Hindlimb muscle (tissue), 1 donor: ENCODE data around the gene OXSR1. TPM values are rescaled to one million over a fixed set of nuclear protein-coding genes. Genes with fewer than 3 reads are reported as not detected.

Experiments used
- DNase-seq: peaks from one replicate; pipeline ENCODE4 v3.0.0-alpha.2; 2013
- polyA plus RNA-seq: library from polyadenylated mRNA; unstranded; fragments of 120-200 nt; gene quantifications from one replicate; pipeline ENCODE4 v1.2.1, GENCODE V29; 2013; ENCODE audit not compliant: insufficient read length

Gene OXSR1
- 33.6 TPM for polyA plus RNA-seq

GRCh38 chr3:38164952-38165721 lies at the start of gene OXSR1:
TSS of gene OXSR1 (plus strand) at chr3:38165537. CDS start at chr3:38165877, 340 bp downstream.
- DNase-seq: peak; percentile 99

GRCh38 chr3:38115645-38116427 lies 49.5 kb upstream of the OXSR1 start:
- DNase-seq: no peak

DNA sequence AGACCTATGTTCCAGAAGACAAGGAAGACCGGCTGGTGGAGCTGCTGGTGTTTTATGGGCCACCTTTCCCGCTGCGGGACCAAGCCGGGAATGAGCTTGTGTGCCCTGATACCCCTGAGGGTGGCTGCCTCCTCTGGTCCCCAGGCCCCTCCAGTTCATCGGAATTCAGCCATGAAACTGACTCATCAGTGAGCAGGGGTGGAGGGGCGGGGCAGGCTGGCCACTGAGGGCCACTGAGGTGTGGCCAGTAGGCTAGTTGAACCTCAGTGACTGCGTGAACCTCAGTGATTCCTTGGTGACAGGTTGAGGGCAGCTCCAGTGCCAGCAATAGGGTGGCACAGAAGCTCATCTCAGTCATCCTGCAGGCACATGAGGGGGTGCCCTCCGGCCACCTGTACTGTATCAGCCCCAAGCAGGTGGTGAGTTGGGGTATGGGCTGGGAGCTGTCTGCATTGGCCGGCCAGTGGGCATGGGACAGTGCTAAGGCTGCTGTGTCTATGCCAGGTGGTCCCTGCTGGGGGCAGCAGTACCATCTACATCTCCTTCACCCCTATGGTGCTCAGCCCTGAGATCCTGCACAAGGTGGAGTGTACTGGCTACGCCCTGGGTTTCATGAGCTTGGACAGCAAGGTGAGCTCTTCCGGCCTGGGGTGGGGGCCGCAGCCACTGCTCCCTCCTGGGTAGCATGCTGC lies 48.7 kb upstream of the OXSR1 start:
- DNase-seq: no peak

GRCh38 chr3:38117163-38117716 lies 48.1 kb upstream of the OXSR1 start:
- DNase-seq: no peak

DNA sequence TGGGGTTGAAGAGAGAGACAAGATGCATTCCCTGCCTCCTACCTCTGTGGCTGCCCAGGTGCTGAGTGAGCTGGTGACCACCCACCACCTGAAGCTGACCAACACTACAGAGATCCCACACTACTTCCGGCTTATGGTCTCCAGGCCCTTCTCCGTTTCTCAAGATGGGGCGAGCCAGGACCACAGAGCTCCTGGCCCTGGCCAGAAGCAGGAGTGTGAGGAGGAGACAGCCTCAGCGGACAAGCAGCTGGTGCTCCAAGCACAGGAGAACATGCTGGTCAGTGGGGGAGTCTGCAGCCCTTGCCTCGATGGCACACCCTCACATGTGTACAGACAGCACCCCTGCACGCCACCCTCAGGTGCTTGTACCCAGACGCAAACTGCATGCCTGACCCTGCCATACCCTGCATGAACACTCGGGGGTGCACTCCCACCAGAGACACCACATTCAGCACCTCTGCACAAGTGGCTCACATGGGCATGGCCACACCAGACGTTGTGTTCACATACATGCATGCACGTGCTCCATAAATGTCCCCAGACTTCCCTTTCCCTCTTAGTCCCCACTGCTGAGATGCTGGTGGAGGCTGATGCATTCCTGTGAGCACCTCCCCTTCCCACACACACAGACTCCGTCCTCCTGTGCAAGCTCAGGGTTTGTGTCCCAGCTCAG lies 47.5 kb upstream of the OXSR1 start:
- peak; percentile 22 for DNase-seq

DNA sequence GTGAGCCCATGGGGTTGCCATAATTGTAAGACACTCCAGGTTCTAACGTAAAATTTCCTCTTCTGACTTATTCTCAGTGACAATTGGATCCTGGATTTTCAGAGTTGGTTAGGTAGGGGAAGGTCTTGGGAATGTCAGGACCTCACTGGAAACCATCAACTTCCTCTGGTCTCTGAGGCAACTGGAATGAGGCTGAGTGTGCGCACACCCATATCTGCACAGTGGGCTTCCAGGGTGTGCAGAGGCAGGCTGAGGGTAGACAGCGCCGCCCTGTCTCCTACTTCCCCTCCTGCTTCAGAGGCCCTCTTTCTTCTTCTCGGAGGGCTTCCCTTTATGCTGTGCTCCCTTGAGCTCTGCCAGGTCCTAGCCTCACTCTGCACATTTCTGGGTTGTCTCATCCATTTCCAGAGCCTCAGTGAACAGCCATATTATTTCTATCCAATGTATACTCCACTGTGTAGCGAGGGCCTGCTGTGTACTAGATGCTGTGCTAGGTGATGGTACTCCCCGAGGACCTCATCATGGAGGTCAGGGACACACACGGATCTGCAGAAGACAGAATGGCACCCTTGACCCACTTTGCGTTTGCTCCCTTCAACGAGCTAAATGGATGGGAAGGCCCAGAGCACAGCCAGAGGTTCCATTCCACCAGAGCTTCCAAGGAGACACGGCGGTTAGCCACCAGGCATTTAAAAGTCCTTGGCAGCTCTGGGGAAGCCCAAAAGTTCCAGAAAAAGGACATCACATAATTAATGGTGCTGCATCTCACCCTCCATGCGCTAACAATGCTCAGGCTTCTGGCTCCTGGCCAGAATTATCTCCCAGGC lies 46.7 kb upstream of the OXSR1 start:
- DNase-seq: no peak

DNA sequence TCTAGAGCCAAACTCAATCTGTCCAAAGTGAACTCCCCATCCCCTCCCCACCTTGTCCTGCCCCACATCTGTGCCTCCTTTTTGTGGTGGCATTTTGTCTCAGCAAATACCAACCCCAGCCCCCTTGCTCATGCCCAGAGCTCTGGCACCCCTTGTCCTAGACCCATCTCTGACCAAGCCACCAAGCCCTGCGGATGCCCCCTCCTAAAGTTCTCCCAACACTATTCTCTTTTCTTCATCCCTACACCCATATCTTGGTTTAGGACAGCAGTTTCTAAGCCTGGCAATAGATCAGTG lies 46.1 kb upstream of the OXSR1 start:
- no peak for DNase-seq

- no peak for DNase-seq
These were observed 45.3 kb upstream of the OXSR1 start for GRCh38 chr3:38119821-38120692.

DNA sequence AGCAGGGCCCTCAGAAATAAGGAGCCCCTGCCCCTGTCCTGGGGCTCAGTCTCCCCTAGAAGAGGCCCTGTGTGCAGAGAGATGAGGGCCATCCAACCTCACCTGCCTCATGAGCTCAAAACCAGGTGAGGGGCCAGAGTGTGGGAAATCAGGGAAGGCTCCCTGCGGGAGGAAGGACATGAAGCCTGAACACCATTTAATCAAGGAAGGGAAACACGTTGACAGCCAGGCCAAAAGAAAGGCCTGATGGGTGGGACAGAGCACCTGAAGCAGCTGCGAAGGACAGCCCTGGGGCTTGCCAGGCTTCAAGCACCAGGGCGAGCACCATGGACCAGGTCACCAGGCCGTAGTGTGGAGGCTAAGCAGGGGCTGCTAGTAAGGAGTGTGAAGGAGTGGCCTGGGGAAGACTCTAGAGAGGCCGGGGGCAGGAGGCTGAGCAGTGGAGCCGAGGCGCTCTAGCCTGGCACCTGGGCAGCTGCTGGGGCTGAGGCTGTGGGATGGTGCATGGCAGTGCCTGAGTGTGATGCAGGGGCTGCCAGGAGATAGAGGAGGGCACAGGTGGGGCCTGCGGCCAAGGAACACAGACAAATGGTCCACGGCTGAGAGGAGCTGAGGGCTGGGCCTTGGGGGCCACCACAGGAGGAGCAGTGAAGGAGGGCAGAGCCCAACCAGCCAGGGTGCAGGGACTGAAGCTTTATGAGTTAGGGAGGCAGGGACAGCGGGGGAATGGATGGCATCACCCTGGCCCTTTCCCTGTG lies 44.5 kb upstream of the OXSR1 start:
- no peak for DNase-seq

- DNase-seq: no peak
These were observed 43.9 kb upstream of the OXSR1 start for GRCh38 chr3:38121451-38121831.

DNA sequence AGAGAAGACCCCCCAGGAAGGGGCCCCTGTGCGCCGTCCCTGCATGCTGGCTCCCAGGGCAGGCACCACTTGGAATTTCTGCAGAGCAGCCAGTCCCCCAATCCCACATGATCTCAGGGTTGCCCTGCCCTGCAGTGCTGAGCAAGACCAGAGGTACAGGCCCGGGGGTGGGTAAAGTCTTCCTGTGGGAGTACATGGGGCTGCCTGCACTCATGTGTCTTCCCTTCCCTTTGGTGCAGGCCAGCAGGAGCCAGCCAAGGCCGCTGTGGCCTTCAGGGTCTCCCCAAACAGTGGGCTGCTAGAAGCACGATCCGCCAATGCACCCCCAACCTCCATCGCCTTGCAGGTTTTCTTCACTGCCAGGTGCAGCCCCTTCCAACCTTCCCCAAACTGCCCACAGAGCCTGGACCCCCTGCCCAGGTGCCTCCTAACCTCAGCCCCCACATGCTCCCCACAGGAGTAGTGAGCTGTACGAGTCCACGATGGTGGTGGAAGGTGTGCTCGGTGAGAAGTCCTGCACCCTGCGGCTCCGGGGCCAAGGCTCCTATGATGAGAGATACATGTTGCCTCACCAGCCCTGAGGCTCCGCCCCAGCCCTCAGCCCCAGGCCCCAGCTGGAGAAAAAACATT lies 43.4 kb upstream of the OXSR1 start:
- DNase-seq: no peak

GRCh38 chr3:38122712-38123290 lies 42.5 kb upstream of the OXSR1 start:
- no peak for DNase-seq

DNA sequence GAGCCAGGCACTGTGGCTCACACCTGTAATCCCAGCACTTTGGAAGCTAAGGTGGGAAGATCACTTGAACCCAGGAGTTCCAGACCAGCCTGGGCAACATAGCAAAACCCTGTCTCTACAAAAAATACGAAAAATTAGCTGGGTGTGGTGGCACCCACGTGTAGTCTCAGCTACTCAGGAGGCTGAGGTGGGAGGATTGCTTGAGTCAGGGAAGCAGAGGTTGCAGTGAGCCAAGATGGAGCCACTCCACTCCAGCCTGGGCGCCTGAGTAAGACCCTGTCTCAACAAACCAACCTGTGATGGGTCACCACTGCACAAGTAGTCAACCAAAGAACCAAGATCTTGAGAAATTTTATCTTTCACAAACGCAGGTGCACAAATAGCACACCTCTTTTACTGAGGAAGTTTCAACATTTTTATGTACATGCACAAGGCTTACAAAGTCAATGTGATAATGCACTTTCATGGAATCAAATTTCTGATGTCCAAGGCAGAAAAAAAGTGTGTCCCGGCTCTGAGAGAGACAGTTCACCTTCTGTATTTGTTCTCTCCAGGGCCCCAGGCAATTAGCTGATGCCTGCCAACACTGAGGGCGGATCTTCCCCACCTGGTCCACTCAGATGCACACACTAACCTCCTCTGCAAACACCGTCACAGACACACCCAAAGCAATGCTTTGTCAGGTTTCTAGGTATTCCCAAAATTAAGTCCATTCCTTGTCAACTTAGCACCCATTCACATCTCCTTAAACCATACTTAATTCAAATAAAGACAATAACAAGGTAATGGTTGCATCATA lies 40.8 kb upstream of the OXSR1 start:
- DNase-seq: no peak

DNA sequence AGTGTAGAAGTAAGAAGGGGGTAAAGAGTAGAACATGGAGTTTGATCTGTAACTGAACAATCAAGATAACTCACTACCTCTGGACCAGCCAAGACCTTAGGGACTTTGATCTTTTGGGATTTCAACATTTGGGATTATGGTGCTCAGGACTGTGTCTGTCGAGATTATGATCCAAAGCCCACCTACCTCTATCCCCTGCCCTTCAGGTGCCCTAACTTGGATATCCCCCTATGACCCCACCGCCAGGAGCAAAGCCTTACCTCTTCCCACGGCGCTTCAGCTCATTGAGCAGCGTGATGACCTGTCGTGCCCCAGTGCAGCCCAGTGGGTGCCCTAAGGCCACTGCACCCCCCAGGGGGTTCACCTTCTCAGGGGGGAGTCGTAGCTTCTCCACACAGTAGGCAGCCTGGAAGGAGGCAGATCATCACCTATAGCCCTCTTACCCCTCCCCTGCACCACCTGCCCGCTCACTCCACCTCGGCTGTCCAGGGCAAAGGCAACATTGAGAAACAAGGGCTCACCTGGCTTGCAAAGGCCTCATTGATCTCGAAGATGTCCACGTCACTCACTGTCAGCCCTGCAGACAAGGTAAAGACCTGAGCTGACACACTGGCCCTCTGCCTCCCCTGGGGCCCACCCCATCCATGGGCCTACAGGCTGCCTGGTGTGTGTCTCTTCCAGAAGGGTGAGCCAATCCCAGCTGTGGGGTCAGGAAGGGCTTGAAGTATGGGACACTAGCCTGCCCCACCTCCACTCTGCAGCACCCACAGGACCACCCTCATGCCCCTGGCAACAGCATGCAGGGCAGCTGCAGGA lies 39.8 kb upstream of the OXSR1 start:
- no peak for DNase-seq

DNA sequence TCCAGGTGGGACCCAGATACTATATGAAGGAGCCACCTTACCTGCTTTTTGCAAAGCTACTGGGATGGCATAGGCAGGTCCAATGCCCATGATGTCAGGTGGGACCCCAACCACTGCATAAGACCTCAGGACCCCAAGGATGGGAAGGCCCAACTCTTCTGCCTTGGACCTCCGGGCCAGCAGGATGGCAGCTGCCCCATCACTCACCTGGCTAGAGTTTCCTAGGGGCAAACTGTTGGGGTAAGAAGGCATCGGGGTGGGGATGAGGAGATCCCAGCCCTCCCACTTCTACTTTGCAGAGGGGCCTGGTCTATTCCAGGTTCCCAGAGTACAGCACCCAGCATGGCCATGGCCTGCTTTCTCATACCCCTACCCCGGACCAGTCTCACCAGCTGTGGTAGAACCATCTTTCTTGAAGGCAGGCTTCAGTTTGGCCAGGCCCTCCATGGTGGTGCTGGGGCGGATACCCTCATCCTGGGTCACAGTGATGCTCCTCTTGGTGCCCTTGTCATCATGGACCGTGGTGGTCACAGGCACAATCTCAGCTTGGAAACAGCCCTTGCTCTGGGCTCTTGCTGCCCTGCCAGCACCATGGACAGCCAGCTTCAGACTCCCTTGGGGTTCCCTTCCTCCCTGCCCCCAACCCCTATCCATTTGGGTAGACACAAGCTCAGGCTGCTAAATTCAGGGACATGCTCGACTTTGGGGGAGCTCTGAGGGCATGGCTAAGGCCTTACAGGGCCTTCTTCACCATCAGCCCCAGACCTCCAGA lies 39.0 kb upstream of the OXSR1 start:
- DNase-seq: no peak

DNA sequence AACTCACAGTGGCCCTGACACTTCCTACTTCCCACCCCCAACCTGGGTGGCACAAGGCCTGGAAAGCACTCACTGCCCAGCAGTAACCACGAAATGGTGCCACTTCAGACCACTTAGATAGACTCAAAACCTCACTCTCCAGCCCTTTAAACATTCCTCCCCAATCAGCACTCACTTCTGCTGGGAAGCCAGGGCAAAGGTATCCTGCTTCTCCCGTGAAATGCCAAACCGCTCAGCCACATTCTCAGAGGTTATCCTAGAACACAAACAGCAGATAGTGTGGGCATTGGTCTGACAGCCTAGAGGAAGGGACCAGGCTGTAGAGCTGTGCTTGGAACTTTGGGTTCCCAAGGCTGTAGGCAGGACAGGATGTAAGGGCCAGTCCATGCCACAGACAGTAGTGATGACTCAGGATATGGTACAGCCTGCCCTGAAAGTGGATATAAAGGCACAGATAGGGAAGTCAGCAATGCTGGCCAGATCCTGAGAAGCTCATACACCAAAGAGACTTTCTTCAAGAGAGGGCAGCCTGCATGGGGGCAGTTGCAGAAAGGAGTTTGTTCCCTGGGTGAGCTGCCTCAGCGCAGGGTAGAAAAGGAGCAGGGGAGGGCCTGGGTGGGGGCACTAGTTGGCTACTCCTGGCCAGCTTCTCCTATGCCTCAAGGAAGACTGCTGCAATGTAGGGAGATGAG lies 37.6 kb upstream of the OXSR1 start:
- DNase-seq: no peak
